Vagina (tissue), 2 donors: ENCODE measurements around the gene UMODL1.

Source experiments
- CTCF ChIP-seq, 3 experiments: fragments of 450-650 bp in 2 of 3; fragments of 200-600 bp in 1 of 3; sonication (generic) in 1 of 3; IDR thresholded peaks; one replicate each; pipeline ENCODE4 v1.5.1; 2017 to 2019; ENCODE audit warnings: antibody characterized with exemption in 3 of 3, mild to moderate bottlenecking in 2 of 3, moderate library complexity in 2 of 3
- POLR2A ChIP-seq, 2 donors: fragments of 450-650 bp; IDR thresholded peaks; one replicate each; pipeline ENCODE4 v1.6.1; 2017; ENCODE audit warnings: antibody characterized with exemption in 2 of 2, mild to moderate bottlenecking in 2 of 2, moderate library complexity in 2 of 2

DNA sequence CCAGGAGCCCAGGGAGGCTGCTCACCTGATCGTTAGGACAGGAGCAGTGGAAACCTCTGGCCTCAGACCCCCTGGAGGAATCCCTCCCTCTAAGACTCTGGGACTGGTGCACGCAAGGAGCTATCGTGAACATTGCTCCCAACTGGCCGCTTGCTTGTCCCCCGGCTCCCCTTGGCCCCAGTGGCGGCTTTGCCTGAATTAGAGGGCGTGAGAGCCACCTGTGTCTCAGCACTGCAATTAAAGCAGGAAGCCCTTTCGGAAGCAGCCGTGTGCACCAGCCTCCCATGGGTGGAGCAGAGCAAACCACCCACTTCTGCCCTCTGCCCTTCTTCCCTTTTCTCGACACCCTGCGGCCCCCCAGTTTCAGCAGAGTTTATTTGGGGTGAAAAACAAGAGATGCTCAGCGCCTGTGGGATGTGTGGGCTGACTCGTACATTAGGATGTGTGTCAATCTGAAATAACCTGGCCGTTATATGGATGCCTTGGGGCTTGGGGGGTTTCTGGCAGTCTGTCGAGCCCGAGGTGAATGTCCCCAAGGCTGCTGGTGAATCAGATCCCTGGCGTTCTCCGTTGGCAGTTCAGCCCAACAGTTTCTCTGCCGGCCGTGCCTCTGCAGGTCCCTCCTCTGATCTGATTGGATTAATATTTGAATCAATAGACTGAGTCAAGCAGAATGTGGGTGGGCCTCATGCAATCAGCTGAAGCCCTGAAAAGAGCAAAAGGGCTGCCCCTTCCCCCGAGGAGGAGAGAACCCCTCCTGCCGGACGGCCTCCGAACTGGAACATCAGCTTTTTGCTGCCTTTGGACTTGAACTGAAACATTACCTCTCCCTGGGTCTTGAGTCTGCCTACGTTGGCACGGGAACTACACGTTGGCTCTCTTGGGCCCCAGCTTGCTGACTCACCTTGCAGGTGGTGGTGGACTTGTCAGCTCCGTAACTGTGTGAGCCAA is 7.3 kb upstream of the UMODL1 start:
- TF ChIP-seq CTCF (IDR thresholded peaks at IDR 0.05), result no peak
- no peak for TF ChIP-seq POLR2A (IDR thresholded peaks at IDR 0.05)
